GM10266 (cell line): ENCODE data around the gene BROX.
"Not testable (repeated sequence)": the region's sequence is repeated elsewhere in the genome, so short reads cannot be mapped to it uniquely, and the experiment has no call there.

Experiments used
- DNase-seq: peaks from one replicate; pipeline ENCODE4 v3.0.0; 2012; ENCODE audit errors: extremely low spot score
- CTCF ChIP-seq: IDR thresholded peaks from 2 replicates; pipeline ENCODE4 v1.5.1; 2012; ENCODE audit warnings: mild to moderate bottlenecking, low read depth; ENCODE audit not compliant: control insufficient read depth, insufficient read depth; ENCODE audit errors: missing control alignments

Gene BROX

DNA sequence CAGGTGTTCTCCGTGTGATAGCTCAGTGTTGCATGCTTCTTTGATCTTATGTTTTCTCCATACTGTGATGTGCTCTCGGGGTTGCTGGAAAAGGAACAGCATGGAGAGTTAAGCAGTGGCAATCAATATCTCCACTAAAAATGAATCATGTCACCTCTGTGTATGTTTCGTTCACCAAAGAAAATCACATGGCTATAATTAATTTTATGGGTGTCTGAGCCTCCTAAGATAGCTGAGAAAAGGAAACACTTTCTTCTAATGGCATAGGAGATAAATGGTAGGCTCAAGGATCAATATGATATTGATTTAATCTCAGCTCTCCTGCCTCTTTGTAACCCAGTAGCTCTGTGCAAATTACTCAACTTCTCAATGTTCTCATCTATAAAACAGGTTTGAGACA, 38.9 kb downstream of the BROX start:
- TF ChIP-seq CTCF = no peak
- DNase-seq = no peak

DNA sequence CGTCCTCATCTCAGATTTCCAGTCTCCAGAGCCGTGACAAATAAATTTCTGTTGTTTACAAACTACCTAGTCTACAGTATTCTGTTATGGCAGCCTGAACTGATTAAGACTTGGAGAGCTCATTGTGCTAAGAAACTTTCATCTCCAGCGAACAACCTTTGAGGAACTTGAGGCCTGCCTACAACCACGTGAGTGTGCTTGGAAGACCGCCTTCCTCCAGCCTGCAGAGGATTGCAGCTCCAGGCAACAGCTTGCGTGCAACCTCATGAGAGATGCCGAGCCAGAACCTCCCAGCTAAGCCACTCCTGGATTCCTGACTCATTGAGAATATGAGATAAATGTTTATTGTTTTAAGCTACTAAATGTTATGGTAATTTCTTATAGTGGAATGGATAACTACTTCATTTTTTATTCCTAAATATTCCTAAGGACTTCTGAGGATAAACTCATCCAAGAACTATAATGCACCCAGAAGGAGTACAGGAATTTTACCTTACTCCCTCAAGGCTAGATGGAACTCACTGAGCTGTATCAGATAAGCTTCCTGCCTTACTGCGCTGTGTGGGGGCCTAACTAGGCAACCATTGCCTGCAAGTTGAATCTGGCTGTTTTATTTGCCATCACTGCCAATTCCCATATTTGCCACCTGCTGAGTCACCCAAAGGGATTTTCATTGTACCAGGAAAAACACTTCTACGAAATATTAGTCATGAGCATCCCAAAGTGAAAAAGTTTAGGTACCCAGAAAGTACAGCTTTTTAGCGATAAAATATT, 42.2 kb downstream of the BROX start:
- TF ChIP-seq CTCF = no peak
- DNase-seq = no peak

GRCh38 chr1:222757646-222758268, 45.4 kb downstream of the BROX start:
- no peak for DNase-seq
- no peak for TF ChIP-seq CTCF

- DNase-seq = no peak
- TF ChIP-seq CTCF = no peak
Measured at GRCh38 chr1:222759451-222760035, 47.2 kb downstream of the BROX start.

GRCh38 chr1:222761083-222761482, 48.7 kb downstream of the BROX start:
- DNase-seq = no peak
- TF ChIP-seq CTCF = no peak

DNA sequence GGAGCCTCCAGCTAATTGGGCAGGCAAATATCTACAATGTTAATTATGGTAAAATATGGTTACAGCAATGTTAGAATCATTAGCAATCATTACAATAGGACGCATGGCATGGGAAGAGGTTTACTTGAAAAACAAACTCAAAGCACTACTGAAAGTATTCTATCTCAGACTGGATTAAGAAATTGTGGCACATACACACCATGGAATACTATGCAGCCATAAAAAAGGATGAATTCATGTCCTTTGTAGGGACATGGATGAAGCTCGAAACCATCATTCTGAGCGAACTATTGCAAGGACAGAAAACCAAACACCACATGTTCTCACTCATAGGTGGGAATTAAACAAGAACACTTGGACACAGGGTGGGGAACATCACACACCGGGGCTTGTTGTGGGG, 49.8 kb downstream of the BROX start:
- not testable (repeated sequence) for DNase-seq

GRCh38 chr1:222767152-222767571, 54.8 kb downstream of the BROX start:
- TF ChIP-seq CTCF = no peak
- no peak for DNase-seq

DNA sequence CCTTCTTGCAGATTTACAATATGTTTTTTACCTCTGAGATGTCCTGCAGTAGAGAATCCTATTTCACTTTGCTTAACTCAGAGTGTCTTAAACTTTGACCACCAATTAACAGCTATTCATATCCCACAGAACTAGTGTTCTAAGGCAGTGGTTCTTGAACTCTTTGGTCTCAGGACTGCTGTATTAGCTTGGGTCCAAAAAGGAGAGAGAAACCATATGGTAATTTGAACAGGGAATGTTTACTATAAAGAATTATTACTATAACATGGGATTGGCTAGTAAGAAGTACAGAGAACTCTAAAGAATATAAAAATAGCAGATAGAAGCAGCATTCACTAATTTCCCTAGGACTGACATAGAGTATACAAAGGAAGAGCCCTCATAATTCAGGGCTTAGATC, 56.2 kb downstream of the BROX start:
- DNase-seq = no peak
- TF ChIP-seq CTCF = no peak
